SH-SY5Y (cell line): ENCODE measurements around the gene WDR20.

Experiments
- GATA2 ChIP-seq: IDR thresholded peaks from 2 replicates; pipeline ENCODE4 v1.6.1; 2011; ENCODE audit warnings: mild to moderate bottlenecking, low read depth, low read length
- GATA3 ChIP-seq: IDR thresholded peaks from 2 replicates; pipeline ENCODE4 v1.6.1; 2011; ENCODE audit warnings: low read depth, mild to moderate bottlenecking, low read length, moderate library complexity

The WDR20 gene

DNA sequence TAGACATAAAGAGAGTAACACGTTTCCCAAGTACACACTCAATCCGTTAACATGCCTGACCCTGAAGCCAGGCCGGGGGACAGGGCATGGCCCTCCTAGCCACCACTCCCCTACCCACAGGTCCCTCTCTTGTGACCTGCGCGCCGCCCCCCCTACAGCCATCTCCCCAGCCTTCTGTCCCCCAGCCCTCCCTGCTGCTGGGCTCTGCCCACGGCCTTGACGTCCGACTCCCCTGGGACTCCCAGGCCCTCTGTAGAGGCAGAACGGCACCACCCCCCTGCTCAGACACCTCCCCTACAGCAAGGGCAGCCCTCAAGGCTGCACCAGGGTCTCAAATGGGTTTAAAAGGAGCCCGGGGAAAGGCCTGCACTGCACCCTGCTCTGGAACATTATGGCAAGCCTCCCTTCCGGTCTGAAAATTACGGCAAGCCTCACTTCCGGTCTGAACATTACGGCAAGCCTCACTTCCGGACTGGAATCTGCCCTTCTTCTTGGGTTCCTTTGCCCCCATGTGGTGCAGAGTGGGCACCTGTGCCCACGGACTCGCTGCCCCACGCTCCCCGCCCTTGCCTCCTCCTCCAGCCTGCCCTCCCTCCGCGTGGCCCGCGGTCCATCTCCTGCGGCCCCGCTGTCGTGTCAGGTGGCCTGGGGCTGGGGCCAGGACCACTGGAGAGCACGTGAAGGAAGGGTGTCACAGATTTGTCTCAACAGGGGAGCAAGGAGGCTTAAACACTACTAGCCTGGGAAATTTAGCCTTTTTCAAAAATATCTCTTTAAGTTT, 87.7 kb downstream of the WDR20 start:
- TF ChIP-seq GATA2 = no peak
- TF ChIP-seq GATA3 = no peak

DNA sequence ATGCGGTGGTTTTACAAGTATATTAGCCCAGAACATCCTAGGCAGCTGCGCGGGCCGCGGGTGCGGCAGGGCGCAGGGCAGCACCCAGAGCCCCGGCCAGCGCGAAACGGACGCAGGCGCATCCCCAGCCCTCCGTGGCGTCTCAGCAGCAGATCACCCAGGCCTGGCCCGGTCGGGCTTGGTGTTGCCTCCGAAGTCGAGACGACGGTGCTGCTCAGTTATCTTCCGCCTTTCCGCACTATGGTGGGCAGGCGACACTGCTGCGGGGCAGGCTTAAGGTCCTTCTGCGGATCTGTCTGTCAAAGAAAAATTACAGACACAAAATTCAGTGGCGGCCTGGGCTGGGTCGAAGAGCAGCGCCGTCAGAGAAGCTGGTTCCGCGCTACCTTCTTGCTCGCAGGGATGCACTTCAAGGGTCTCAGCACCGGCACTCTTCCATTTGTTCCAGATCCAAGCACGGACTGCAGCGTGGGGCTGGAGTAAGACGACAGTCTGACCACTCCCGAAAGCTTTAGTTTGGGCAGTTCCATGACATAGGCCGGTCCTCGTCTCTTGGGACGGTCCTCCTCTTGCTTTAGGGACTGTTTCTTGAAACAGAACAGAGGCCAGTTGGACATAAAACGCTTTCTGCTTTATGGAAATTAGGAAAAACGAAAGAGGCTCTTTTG, 89.5 kb downstream of the WDR20 start:
- no peak for TF ChIP-seq GATA3
- TF ChIP-seq GATA2 = no peak

DNA sequence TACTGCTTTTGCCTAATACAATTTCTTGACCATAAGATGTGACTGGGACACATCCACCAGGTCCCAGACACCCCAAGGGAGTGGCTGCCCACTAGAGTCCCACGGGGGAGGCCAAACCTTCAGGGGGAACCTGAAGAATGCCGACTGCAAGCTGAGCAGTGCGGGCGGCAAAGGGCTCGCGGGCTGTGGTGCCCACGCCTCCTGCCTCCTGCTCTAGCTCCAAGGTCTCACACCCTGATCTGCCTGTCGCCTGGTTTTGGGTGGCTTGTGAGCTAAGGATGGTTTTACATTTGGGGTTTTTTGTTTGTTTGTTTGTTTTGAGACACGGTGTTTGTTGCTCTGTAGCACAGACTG, 90.0 kb downstream of the WDR20 start:
- TF ChIP-seq GATA3 (no peak), GATA2 (no peak)

DNA sequence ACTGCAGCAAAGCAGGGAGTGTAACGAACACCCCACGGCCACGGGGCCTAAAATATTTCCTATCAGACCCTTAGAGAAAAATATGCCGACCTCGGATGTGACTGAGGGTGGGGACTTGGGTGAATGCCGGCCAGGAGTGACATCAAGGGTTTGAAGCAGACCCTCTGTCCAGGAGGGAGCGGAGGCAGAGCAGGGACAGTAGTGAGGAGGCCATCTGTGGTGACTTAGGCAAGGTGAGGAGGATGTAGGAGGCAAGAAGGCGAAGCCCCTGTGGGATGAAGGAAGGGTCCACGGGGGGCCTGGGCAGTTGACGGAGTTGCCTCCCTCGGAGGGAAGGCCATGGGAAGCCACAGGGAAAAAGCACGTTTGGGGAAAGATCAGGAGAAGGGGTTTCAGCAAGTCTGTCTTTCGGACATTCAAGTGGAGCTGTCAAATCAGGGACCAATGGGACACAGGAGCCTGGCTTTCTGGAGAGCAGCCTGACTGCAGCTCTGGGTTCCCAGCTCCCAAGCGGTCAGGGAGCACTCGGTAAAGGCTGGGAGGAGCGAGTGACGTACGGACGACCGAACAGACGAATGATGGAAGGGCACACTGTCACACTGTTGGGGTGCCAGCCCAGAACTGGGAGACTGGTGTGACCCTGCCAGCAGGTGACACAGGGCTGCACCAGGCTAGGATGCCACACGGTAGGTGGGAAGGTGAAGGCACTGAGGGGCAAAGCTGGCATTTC, 90.9 kb downstream of the WDR20 start:
- no peak for TF ChIP-seq GATA3
- no peak for TF ChIP-seq GATA2

DNA sequence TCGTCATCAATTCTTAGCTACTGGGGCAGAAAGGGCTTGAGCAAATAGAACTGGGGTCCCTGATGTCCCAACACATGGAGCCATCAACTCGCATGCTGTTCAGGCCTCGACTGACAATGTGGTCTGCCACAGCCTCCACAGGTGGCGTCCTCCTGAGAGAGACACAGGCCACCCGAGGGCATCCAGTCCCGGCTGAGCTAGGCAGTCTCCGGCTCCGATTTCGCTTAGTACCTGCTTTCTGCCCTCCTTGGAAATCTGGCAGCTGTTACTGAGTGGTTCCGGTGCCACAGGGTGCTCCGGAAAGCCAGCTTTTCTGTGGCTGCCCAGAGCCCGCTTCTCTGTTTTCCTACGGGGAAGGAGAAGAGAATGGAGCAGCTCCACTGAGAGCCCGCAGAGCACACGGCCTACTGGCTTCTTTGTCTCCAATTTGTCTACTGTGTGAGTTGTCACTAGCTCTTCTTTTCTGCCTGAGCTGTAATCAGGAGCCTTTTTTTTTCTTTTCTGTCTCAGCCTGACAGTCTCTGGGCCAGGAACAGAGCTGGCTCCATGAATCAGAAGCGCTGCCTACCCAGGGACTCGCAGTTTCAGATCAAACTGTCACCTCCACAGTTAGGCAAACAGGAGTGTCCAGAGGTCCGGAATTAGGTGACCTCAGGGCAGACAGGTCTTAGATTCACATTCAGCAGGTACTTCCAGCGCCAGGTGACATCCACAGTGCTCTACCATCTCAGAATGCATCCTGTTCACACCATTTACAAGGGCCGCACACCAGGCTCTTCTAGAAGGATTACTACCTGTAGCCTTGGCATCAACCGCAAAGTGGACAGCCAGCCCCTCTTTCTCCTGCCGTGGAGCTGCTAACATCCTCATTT, 92.0 kb downstream of the WDR20 start:
- TF ChIP-seq GATA3 (no peak), GATA2 (no peak)

DNA sequence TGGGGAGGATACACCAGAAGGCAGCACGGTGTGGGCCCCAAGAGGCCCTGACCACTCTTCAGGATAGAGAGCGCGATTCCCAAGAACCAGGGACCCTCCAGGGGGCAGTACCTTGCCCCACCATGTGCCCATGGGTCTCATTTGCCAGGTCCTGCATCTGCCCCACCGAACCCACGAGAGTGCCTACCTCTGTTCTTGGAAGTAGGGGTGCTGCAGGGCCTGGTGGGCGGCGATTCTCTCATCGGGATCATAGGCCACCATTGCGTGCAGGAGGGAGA, 92.6 kb downstream of the WDR20 start:
- no peak for TF ChIP-seq GATA2
- no peak for TF ChIP-seq GATA3

DNA sequence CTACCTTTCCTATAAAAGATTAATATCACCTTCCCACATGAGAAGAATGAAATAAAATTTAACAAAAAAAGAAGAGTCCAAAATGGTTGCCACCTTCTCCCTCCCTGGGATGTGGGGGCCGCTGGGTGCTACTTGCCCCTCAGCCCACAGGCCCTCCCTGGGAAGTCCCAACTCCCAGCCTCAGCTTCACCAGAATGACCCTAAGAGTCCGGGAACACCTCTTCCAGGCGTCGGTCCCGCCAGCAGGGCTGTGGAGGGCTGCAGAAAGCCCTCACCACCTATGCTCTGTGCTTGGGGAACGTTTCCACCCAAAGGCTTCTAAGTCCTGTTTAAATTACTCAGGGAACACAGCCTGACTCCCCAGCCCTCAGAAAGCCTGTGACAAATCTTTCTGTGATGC, 93.4 kb downstream of the WDR20 start:
- no peak for TF ChIP-seq GATA2
- TF ChIP-seq GATA3 = no peak

DNA sequence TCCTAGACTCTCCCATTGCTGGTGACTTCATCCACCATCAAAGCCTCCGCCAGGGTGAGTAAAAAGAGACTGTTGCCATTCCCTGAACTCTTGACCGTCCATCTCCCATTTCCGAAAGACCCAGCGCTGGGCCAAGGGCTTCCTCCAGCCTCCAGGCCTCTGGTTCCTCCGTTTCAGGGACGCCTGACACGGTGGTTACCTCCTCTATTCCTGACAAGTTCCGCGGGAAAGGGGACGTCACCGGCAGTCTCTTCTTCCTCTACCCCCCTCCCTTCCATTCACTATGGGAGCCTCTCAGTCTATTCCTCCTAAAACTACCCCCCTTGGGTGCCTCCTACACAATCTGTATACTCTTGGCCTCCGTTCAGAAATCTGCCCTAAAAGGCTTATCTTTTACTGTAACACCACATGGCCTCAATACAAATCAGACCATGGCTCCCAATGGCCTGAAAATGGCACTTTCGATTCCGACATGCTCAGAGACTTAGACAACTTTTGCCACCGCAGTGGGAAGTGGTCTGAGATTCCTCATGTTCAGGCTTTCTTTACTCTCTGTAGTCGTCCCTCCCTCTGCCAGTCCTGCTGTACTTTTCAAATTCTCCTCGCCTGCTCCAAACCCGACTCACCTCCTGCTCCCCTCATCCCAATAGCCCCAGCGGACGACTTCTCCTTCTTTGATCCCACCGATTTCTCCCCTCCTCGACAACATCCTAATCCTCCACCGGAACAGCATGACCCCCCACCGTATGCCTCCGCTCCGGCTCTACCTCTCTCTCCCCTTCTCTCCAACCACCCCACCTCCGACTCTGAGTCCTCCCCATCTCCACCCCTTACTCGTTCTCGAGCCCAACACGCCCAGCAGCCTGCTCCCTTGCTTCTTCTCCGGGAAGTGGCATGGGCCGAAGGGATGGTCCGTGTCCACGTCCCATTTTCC, 94.9 kb downstream of the WDR20 start:
- no peak for TF ChIP-seq GATA3

DNA sequence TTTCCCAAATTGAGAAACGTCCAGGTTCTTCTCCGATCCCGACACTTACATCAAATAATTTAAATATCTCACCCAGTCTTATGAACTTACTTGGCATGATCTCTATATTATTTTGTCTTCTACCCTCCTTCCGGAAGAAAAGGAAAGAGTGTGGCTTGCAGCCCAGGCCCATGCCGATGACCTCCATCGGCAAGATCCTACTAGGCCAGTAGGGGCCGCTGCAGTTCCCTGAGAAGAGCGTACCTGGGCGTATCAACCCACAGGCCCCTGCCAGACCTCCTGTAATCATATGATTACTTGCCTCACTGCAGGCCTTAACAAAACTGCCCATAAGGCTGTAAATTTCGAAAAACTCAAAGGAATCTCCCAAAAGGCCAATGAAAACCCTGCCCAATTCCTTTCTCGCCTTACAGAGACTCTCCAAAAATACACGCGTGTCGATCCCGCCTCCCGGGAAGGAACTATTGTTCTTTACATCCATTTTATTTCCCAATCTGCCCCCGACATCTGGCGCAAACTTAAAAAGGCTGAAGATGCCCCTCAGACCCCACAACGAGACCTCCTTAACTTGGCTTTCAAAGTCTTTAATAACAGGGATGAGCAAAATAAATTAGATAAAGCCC, 95.7 kb downstream of the WDR20 start:
- TF ChIP-seq GATA2 (no peak), GATA3 (no peak)

DNA sequence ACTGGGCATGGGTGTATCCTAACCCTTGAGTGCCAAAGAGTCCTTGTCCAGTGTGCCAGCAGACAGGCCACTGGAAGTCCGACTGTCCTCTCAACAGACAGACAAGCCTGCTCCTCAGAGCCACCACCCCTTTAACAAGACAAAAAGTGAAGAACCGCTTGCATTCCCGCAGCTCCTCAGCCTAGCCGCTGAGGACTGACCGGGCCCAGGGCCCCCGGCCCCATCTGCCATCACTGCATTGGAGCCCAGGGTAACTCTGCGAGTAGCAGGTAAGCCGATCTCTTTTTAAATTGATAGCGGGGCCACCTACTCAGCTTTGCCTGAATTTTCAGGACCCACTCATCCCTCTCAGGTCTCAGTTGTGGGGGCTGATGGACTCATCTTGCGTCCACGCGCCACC, 96.3 kb downstream of the WDR20 start:
- TF ChIP-seq GATA2 (no peak), GATA3 (no peak)

DNA sequence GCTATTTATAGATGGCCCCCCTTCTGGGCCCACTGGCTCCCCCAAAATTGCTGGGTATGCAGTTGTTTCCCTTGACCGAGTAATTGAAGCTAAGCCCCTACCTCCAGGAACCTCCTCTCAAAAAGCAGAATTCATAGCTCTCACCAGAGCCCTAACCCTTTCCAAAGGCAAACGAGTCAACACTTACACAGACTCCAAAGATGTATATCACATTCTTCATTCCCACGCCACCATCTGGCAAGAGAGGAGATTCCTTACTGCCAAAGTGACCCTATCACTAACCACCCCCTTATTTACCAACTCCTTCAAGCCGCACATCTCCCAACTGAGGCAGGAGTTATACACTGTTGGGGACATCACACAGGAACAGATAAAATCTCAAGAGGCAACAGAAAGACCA, 98.4 kb downstream of the WDR20 start:
- no peak for TF ChIP-seq GATA3
- TF ChIP-seq GATA2 = no peak

DNA sequence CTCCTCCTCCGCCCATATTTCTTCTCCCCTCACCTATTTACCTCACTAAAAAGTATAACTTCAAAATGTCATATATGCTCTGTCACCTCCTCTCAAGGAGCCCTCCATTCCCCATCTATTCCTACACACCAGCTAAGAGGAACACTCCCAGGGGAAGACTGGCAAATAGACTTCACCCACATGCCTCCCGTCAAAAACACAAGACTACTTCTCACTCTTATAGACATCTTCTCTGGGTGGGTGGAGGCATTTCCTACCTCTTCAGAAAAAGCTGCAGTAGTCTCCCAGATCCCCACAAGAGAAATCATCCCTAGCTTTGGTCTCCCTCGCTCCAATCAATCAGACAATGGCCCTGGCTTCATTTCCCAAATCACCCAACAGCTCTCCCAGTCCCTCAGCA, 99.1 kb downstream of the WDR20 start:
- TF ChIP-seq GATA3 = no peak
- TF ChIP-seq GATA2 = no peak

DNA sequence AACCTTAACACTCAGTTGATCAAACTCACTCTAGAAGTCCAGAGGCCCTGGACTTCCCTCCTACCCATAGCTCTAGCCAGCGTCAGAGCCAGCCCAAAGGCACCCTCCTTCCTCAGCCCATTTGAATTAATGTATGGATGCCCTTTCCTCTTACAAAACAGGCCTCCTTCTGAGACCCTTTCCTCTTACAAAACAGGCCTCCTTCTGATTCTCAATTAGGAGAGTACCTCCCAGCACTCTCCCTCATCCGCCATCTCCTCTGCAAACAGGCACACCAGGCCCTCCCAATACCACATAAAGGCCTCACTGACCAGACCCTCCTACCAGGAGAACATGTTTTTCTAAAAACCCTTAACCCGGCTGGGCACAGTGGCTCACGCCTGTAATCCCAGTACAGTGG, 99.5 kb downstream of the WDR20 start:
- no peak for TF ChIP-seq GATA3
- TF ChIP-seq GATA2 = no peak

DNA sequence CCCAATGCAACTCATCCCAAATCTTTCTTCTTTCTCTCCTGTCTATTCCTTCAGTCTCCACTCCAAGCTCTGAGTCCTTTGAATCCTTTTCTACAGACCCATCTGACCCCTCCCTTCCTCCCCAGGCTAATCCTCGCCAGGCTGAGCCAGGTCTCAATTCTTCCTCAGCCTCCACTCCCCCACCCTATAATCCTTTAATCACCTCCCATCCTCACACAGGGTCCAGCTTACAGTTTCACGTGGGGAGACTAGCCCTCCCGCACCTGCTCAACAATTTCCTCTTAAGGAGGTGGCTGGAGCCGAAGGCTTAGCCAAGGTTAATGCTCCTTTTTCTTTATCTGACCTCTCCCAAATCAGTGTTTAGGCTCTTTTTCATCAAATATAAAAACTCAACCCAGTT, 101.5 kb downstream of the WDR20 start:
- TF ChIP-seq GATA3 = no peak
- TF ChIP-seq GATA2 = no peak
